ENCODE data around the gene LTBP1.

GRCh38 chr2:32922501-32922900 is 24.3 kb upstream of the LTBP1 start:
- no peak for TF ChIP-seq CTCF (conservative IDR thresholded peaks at IDR 0.05; ENCODE audit: low read length)
- TF ChIP-seq EZH2phosphoT487 (IDR thresholded peaks at IDR 0.05; ENCODE audit: borderline replicate concordance, low read depth, low read length), result no peak
